PC-9 (cell line): Measurements from ENCODE around the gene ENPP6.

Source experiments
- EZH2 ChIP-seq: fragments of 200-600 bp; sonication (generic); IDR thresholded peaks from 2 replicates; pipeline ENCODE4 v1.8.0; 2017; ENCODE audit warnings: antibody characterized with exemption, low read depth
- TF ChIP-seq, protein P1 (sequence below): fragments of 200-600 bp; sonication (generic); conservative IDR thresholded peaks from 2 replicates; pipeline ENCODE4 v1.6.1; 2017; ENCODE audit warnings: mixed run types, antibody characterized with exemption, mild to moderate bottlenecking, moderate library complexity

DNA sequence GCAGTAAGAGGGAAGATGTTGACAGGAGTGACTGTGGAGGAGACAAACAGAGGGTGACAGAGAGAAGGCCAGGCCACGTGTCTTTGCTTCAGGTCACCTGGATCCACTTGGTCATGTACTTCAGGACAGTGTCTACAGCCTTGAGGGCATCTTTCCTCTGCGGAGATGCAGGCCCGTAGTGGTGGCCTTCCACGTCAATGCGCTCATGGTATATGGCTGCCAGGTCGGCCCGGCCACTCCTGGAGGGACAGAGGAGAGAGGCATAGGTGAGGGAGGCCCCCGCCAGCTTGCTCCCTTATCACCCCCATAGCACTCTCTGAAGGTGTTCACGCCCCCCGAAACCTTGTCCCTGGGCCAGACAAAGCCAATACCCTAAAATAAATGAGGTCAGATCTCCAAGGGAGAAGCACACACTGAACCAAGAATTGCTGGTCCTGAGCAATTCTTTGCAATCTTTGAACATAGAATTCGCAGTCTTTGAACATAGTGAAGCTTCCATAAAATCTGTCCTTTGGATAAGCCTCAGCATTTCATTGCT is 99.9 kb downstream of the ENPP6 start:
- TF ChIP-seq, protein P1, sequence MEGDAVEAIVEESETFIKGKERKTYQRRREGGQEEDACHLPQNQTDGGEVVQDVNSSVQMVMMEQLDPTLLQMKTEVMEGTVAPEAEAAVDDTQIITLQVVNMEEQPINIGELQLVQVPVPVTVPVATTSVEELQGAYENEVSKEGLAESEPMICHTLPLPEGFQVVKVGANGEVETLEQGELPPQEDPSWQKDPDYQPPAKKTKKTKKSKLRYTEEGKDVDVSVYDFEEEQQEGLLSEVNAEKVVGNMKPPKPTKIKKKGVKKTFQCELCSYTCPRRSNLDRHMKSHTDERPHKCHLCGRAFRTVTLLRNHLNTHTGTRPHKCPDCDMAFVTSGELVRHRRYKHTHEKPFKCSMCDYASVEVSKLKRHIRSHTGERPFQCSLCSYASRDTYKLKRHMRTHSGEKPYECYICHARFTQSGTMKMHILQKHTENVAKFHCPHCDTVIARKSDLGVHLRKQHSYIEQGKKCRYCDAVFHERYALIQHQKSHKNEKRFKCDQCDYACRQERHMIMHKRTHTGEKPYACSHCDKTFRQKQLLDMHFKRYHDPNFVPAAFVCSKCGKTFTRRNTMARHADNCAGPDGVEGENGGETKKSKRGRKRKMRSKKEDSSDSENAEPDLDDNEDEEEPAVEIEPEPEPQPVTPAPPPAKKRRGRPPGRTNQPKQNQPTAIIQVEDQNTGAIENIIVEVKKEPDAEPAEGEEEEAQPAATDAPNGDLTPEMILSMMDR: no peak
- TF ChIP-seq EZH2: no peak
